ENCODE results near the gene PCSK1. TPM values are rescaled to one million over a fixed set of nuclear protein-coding genes. Genes with fewer than 3 reads are reported as not detected.

Gene PCSK1
- total and polyA plus RNA-seq, 3 donors from 2014 or later, result 0.43 to 0.79 (median 0.63) TPM

DNA sequence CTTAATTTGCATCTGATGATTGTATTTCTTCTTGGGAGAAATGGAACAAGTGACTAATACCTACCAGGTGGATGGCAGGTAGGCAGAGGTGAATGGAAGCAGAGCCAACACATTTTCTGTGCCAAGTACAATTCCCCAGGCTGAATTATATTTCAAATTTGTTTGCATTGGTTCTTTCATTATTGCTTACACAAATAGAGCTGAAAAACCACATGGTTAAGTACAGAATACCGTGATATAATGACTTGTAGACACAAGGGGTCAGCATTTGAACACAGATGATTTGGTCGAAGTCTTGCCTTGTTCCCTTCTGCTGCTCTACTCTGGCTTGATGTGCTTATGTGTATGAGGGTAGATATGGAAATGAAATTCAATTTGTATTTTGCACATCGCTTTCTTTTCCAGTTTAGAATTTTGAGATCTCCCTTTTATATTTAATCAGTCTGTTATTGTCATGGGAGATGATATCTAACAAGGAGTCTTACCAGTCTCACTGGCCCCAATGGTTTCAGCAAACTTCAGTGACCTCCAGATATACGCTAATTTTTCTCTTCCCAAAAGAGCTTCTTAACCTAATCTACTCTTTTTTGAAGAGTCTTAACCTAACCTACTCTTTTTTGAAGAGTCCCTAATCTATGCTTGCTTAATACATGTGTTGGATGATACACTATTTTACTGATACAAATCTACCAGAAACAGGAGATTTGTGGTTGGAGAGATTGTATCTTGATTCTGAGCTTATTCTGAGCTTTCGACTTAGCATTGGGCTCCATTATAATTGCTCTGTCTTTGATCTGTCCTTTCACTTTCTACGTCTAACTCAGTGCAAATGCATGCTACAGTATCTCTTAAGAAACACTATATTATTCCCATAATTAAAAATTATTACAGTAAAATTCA, 88.1 kb downstream of the PCSK1 start:
- intact Hi-C loops (cut with DNase I; ENCODE audit: low total_unique reads), result no loop called here
- Histone ChIP-seq H3K36me3 (ENCODE audit: low read depth, missing control alignments) (no peaks in the 10 kb centered on the region), H3K9me3 (no peaks in the 10 kb centered on the region), H3K27ac (no peak overlapping the region), H3K4me1 (peaks cover 16% of the 10 kb centered on the region), H3K4me3 (no peak overlapping the region), H3K27me3 (no peaks in the 10 kb centered on the region)
- TF ChIP-seq, protein P1, sequence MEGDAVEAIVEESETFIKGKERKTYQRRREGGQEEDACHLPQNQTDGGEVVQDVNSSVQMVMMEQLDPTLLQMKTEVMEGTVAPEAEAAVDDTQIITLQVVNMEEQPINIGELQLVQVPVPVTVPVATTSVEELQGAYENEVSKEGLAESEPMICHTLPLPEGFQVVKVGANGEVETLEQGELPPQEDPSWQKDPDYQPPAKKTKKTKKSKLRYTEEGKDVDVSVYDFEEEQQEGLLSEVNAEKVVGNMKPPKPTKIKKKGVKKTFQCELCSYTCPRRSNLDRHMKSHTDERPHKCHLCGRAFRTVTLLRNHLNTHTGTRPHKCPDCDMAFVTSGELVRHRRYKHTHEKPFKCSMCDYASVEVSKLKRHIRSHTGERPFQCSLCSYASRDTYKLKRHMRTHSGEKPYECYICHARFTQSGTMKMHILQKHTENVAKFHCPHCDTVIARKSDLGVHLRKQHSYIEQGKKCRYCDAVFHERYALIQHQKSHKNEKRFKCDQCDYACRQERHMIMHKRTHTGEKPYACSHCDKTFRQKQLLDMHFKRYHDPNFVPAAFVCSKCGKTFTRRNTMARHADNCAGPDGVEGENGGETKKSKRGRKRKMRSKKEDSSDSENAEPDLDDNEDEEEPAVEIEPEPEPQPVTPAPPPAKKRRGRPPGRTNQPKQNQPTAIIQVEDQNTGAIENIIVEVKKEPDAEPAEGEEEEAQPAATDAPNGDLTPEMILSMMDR (IDR thresholded peaks at IDR 0.05), result peak; percentile 28 to 51 (median 38)
- TF ChIP-seq POLR2A (IDR thresholded peaks at IDR 0.05), result no peak
- WGBS, 2 donors, result 61% methylated on average over 6 of the region's 6 CpGs
- DNase-seq, result peak; percentile 51

DNA sequence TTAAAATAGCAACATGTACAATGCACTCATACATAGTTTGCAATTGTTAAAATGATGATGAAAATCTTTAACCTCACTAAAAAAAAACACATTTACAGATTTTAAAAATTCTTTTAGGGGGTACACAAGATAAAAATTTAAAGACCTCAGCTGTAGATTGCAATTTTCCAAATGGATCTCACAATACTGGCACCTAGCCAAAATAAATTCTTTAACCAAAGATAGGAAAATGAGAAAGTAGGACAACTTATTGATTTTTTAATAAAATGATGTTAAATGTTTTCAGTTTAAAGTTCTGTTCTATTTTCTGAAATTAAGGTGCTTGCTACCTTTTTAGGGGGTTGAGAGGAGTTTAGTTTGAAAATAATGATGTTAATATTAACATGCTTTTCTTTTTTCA, 90.0 kb downstream of the PCSK1 start:
- intact Hi-C loops (cut with DNase I; ENCODE audit: low total_unique reads), result no loop called here
- TF ChIP-seq POLR2A (IDR thresholded peaks at IDR 0.05), result no peak
- TF ChIP-seq, protein P1 (IDR thresholded peaks at IDR 0.05), result no peak

DNA sequence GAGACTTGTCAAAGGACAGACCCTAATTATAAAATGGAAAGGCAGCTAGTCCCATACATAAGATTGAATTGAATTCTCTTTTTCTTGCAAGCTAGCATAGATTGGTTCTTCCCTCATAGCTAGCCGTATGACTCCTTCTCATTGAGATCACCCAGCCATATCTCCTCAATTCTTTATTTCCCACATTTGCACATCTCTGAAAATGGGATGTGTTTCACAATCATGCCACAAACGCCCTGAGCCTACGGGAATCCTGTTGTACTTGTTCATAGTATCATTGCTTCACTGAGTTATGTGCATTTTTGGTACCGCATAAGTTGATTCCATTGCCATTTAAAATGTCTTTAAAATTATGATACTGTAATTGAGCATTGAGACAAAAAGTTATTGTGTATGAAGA, 90.5 kb downstream of the PCSK1 start:
- peaks cover 40% of the 10 kb centered on the region for H3K4me1 ChIP-seq
- 90 to 92% methylated on average over 4 of the region's 4 CpGs for WGBS, 2 donors
- TF ChIP-seq, protein P1 (IDR thresholded peaks at IDR 0.05), result no peak
- TF ChIP-seq POLR2A (IDR thresholded peaks at IDR 0.05), result no peak

More for the DNA sequence above, 90.0 kb downstream of the PCSK1 start:
- Histone ChIP-seq H3K4me3 (no peak overlapping the region), H3K27ac (no peak overlapping the region), H3K9me3 (no peaks in the 10 kb centered on the region), H3K36me3 (ENCODE audit: low read depth, missing control alignments) (no peaks in the 10 kb centered on the region), H3K4me1 (peaks cover 35% of the 10 kb centered on the region), H3K27me3 (no peaks in the 10 kb centered on the region)
- DNase-seq, result no peak

More for the DNA sequence above, 90.5 kb downstream of the PCSK1 start:
- DNase-seq, result no peak
- intact Hi-C loops (cut with DNase I; ENCODE audit: low total_unique reads), result no loop called here
- H3K36me3 ChIP-seq (ENCODE audit: low read depth, missing control alignments), result no peaks in the 10 kb centered on the region
- no peaks in the 10 kb centered on the region for H3K9me3 ChIP-seq
- H3K27ac ChIP-seq, result no peak overlapping the region
- no peaks in the 10 kb centered on the region for H3K27me3 ChIP-seq
- H3K4me3 ChIP-seq, result no peak overlapping the region

Other genes starting within 250 kb of the PCSK1 start
- gene CAST, start 229.1 kb upstream of the PCSK1 start, total RNA-seq, result 100 to 1,000 TPM; 241 to 260 TPM
- 195 TPM for gene CAST, start 229.1 kb upstream of the PCSK1 start, polyA plus RNA-seq (ENCODE audit: insufficient read depth, low read depth, low replicate concordance)